Esophagus squamous epithelium (tissue), 5 donors: ENCODE results near the gene LPIN3. TPM values are rescaled to one million over a fixed set of nuclear protein-coding genes. Genes with fewer than 3 reads are reported as not detected.

Experiments
- DNase-seq: peaks from one replicate; lab custom pipeline; 2025; lab: John Stamatoyannopoulos, UW
- H3K27ac ChIP-seq, 4 donors: fragments of 200-600 bp; sonication (generic); one replicate each; pipeline ENCODE4 v1.5.1; 2016 to 2019; ENCODE audit warnings: mild to moderate bottlenecking in 1 of 4
- H3K27me3 ChIP-seq, 4 donors: fragments of 200-600 bp; sonication (generic); 1 replicate in 3 of 4; 2 replicates in 1 of 4; pipeline versions ENCODE4 v1.5.1 to v1.6.0; 2017 to 2021; ENCODE audit warnings: antibody characterized with exemption in 1 of 4
- H3K36me3 ChIP-seq, 3 donors: fragments of 200-600 bp; sonication (generic); one replicate each; pipeline ENCODE4 v1.5.1; 2016 to 2019
- H3K4me1 ChIP-seq, 3 donors: fragments of 200-600 bp; sonication (generic); one replicate each; pipeline ENCODE4 v1.5.1; 2017 to 2019
- H3K4me3 ChIP-seq, 4 donors: fragments of 200-600 bp; sonication (generic); 1 replicate in 3 of 4; 2 replicates in 1 of 4; pipeline ENCODE4 v1.5.1; 2016 to 2019; ENCODE audit warnings: mild to moderate bottlenecking in 2 of 4, moderate library complexity in 1 of 4
- H3K9me3 ChIP-seq, 3 donors: fragments of 200-600 bp; sonication (generic); one replicate each; pipeline ENCODE4 v1.5.1; 2016 to 2019
- POLR2A ChIP-seq, 4 donors: fragments of 450-650 bp; IDR thresholded peaks; one replicate each; pipeline ENCODE4 v1.6.1; 2017; ENCODE audit warnings: antibody characterized with exemption in 4 of 4, mild to moderate bottlenecking in 4 of 4, moderate library complexity in 3 of 4
- WGBS, 2 donors: methylation state at CpG; one replicate each; pipeline ENCODE4 v1.1.5; 2018; 5-methylcytosine and 5-hydroxymethylcytosine counted together
- intact Hi-C: fragments of 100-400 bp; cut with DNase I; formaldehyde crosslinking; loops from one replicate; pipeline ENCODE4 v1.15.0; 2022
- total RNA-seq, 4 donors: library from RNA; depleted of rRNA; stranded (reverse); fragments of >200 nt; gene quantifications; one replicate each; pipeline ENCODE4 v1.1.0, GENCODE V29; 2016
- TF ChIP-seq, protein P1 (sequence below), 6 experiments: fragments of 450-650 bp in 4 of 6; fragments of 200-600 bp in 2 of 6; sonication (generic) in 2 of 6; IDR thresholded peaks; one replicate each; pipeline ENCODE4 v1.5.1; 2016 to 2019; ENCODE audit warnings: antibody characterized with exemption in 6 of 6, mild to moderate bottlenecking in 4 of 6, moderate library complexity in 4 of 6
- donor health status: DM: yes; HTN: yes; CAD: no.

The LPIN3 gene
- total RNA-seq, 4 donors from 2014 or later = 15.4 to 38.6 (median 32.9) TPM

DNA sequence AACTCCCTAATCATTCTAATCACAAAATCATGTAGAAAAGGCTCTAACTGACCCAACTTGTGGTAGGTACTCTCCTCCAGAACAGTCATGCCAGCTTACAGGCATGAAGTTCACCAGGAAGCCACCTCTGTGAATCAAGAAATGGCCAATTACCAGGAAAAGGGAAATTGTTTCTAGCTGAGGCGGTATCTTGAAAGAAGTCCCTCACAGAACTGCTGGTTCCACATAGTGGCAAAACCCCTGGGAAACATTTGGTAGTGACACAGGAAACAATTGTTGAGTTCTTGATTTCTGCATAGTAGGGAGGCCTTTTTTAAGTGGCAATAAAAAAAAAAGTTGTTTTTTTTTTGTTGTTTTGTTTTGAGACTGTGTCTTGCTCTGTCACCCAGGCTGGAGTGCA lies 19.6 kb upstream of the LPIN3 start:
- no peaks in the 10 kb centered on the region for H3K27me3 ChIP-seq
- TF ChIP-seq POLR2A (IDR thresholded peaks at IDR 0.05) = no peak
- TF ChIP-seq, protein P1, sequence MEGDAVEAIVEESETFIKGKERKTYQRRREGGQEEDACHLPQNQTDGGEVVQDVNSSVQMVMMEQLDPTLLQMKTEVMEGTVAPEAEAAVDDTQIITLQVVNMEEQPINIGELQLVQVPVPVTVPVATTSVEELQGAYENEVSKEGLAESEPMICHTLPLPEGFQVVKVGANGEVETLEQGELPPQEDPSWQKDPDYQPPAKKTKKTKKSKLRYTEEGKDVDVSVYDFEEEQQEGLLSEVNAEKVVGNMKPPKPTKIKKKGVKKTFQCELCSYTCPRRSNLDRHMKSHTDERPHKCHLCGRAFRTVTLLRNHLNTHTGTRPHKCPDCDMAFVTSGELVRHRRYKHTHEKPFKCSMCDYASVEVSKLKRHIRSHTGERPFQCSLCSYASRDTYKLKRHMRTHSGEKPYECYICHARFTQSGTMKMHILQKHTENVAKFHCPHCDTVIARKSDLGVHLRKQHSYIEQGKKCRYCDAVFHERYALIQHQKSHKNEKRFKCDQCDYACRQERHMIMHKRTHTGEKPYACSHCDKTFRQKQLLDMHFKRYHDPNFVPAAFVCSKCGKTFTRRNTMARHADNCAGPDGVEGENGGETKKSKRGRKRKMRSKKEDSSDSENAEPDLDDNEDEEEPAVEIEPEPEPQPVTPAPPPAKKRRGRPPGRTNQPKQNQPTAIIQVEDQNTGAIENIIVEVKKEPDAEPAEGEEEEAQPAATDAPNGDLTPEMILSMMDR (IDR thresholded peaks at IDR 0.05) = no peak
- H3K9me3 ChIP-seq = no peaks in the 10 kb centered on the region
- DNase-seq = no peak
- intact Hi-C loops = no loop called here
- no peaks in the 10 kb centered on the region for H3K36me3 ChIP-seq
- WGBS, 2 donors = 55 to 88% methylated on average over 1 of the region's 1 CpG
- H3K27ac ChIP-seq = peak overlapping the region in 3 of 4 donors; percentile 19 to 59 (median 23)
- H3K4me1 ChIP-seq = peaks cover 5 to 29% (median 6%) of the 10 kb centered on the region in 3 donors
- H3K4me3 ChIP-seq = no peak overlapping the region

DNA sequence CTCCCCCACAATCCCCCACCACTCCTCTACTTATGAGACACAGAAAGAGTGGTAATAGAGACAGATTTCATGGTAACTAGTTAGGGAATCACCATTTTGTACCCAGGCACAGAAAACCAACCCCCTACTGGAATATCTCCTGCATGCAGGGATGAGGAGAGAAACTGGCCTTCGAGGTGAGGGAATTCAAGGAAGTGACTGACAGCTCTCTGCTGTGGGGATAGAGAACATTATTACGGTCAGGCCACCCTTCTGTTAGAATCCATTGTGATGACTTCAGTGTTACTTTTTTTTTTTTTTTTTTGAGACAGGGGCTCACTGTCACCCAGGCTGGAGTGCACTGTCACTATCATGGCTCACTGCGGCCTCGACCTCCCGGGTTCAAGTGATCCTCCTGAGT lies 13.4 kb upstream of the LPIN3 start:
- DNase-seq = no peak
- WGBS, 2 donors = 83 to 85% methylated on average over 4 to 5 of the region's 5 CpGs
- Histone ChIP-seq H3K36me3 (no peaks in the 10 kb centered on the region), H3K9me3 (no peaks in the 10 kb centered on the region), H3K4me3 (no peak overlapping the region), H3K4me1 (peaks cover 7 to 19% (median 10%) of the 10 kb centered on the region in 3 donors), H3K27ac (no peak overlapping the region), H3K27me3 (no peaks in the 10 kb centered on the region)
- no peak for TF ChIP-seq POLR2A (IDR thresholded peaks at IDR 0.05)
- TF ChIP-seq, protein P1 (IDR thresholded peaks at IDR 0.05) = no peak
- intact Hi-C loops = no loop called here

DNA sequence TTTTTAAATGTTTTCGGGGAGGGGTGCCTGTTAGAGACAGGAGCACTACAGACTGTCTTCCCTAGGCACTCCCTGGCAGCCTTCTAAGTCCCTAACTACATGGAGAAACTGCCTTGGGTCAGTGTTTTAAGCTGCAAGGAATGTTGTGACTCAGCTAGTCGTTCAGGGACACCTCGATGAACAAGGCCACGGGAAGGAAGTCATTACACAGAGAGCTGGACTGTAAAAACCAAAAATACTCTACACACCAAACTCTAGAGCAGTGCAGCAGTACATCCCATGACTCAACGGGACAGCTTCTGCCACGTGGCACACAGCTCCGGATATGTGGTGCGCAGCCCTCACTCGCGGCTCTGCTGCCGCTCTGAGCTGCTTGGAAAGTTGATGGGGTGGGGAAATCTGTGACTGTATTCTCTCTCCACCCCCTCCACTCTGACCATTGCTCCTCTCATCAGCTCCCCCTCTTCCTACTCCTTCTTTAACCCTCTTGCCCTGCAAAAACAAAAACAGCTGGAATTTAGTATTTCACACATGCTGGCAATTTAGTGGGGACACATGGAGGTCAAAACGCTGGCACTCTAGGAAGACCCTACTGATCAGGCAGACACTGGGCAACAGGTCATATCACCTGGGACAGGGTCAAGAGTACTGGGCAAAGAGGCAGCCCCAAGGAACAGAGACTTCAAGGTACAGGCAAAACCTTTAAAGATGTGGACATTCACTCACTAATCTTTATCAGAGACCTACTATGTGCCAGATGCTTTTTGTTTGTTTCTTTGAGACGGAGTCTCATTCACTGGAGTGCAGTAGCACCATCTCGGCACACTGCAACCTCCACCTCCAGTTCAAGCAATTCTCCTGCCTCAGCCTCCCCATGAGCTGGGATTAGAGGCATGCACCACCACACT lies 10.9 kb upstream of the LPIN3 start:
- Histone ChIP-seq H3K4me3 (peak overlapping the region in 1 of 4 donors; percentile 21), H3K9me3 (no peaks in the 10 kb centered on the region), H3K4me1 (peaks cover 7 to 23% (median 13%) of the 10 kb centered on the region in 3 donors), H3K36me3 (no peaks in the 10 kb centered on the region), H3K27me3 (no peaks in the 10 kb centered on the region), H3K27ac (peak overlapping the region; percentile 59 to 90 (median 84))
- TF ChIP-seq, protein P1 (IDR thresholded peaks at IDR 0.05) = no peak
- TF ChIP-seq POLR2A (IDR thresholded peaks at IDR 0.05) = peak in 1 of 4 donors; percentile 28
- intact Hi-C loops = loop anchor here (10.0 kb wide), 1 partner anchor 195 kb away; the partner anchor contains the start of gene PLCG1
- DNase-seq = no peak
- 41 to 53% methylated on average over 10 to 11 of the region's 14 CpGs for whole genome bisulfite sequencing, 2 donors

DNA sequence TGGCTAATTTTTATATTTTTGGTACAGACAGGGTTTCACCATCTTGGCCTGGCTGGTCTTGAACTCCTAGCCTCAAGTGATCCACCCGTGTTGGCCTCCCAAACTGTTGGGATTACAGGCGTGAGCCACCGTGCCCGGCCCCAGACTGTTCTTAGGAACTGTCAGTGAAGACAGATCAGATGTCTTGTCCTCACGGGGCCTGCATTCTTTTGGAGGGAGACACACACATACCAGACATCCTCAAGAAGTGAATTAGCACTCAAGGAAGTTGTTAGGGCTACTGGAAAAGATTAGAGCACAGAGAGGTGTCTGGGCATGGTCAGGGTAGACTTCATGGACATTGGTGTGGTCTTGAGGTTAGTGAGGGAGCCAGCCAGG lies 10.3 kb upstream of the LPIN3 start:
- WGBS, 2 donors = 93% methylated on average over 3 of the region's 5 CpGs
- no peak for DNase-seq
- intact Hi-C loops = loop anchor here (10.0 kb wide), 1 partner anchor 196 kb away; the partner anchor contains the start of gene PLCG1
- Histone ChIP-seq H3K4me3 (no peak overlapping the region), H3K9me3 (no peaks in the 10 kb centered on the region), H3K36me3 (no peaks in the 10 kb centered on the region), H3K27me3 (no peaks in the 10 kb centered on the region), H3K27ac (peak overlapping the region in 3 of 4 donors; percentile 81 to 90 (median 86)), H3K4me1 (peaks cover 7 to 29% (median 13%) of the 10 kb centered on the region in 3 donors)
- TF ChIP-seq POLR2A (IDR thresholded peaks at IDR 0.05) = no peak

DNA sequence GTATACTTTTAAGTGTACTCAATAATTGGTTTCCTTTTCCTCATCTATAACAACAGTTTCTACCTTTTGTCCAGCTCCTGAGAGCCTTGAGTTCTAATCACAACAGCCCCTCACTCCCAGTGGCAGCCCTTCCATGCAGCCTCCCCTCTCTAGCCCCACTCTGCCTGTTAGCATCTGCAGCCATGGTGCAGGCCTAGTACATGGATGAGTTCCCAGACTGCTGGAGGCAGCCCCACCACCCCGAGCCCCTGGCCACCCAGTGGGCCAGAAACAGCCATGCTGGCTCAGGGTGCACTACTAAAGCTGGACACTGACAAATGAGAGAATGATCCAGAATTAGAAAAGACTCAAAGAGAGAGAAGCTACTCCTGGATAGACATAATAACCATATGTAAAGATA lies 9.7 kb upstream of the LPIN3 start:
- peaks cover 7 to 34% (median 13%) of the 10 kb centered on the region in 3 donors for H3K4me1 ChIP-seq
- intact Hi-C loops = loop anchor here (10.0 kb wide), 1 partner anchor 196 kb away; the partner anchor contains the start of gene PLCG1
- H3K36me3 ChIP-seq = no peaks in the 10 kb centered on the region
- H3K27me3 ChIP-seq = no peaks in the 10 kb centered on the region
- TF ChIP-seq, protein P1 (IDR thresholded peaks at IDR 0.05) = no peak
- TF ChIP-seq POLR2A (IDR thresholded peaks at IDR 0.05) = no peak
- no peak for DNase-seq
- H3K4me3 ChIP-seq = no peak overlapping the region
- 50% methylated on average over 1 of the region's 1 CpG; no CpG with 5 or more reads in 1 of the 2 donors for WGBS, 2 donors
- no peaks in the 10 kb centered on the region for H3K9me3 ChIP-seq
- no peak overlapping the region for H3K27ac ChIP-seq
